ENCODE measurements around the gene PNPLA6.

GRCh38 chr19:7500811-7501450 lies 34.6 kb upstream of the PNPLA6 start:
- TF ChIP-seq CTCF (IDR thresholded peaks at IDR 0.05; ENCODE audit: low read depth, low read length) (no peak), MAX (IDR thresholded peaks at IDR 0.05; ENCODE audit: low read depth, low read length) (no peak), POLR2A (IDR thresholded peaks at IDR 0.05; ENCODE audit: extremely low read depth, insufficient read length) (no peak)
